H1 (cell line): ENCODE measurements around the gene ADAMTS13. TPM values are rescaled to one million over a fixed set of nuclear protein-coding genes. Genes with fewer than 3 reads are reported as not detected.

Experiments
- CTCF ChIA-PET: fragments of 300-600 bp; sonication (Branson Sonifier 250); formaldehyde crosslinking; loops from one replicate; lab custom pipeline; 2021; ENCODE audit not compliant: partially characterized antibody; lab: Charles Lee
- POLR2A ChIA-PET: fragments of 300-600 bp; sonication (Branson Sonifier 250); formaldehyde crosslinking; loops from one replicate; lab custom pipeline; 2021; ENCODE audit warnings: inconsistent platforms; ENCODE audit not compliant: partially characterized antibody; lab: Charles Lee
- DNase-seq, 2 experiments: peaks; one replicate each; pipeline versions ENCODE4 v3.0.0 to v3.0.0-alpha.2; 2010 to 2022; ENCODE audit warnings: low spot score in 2 of 2, low read depth in 1 of 2, mixed read lengths in 1 of 2
- FAIRE-seq: peaks from 2 replicates; lab custom pipeline; 2011; peaks lifted over from hg19 to GRCh38; lab: Jason Lieb, UNC
- H2AFZ ChIP-seq: 2 replicates; pipeline ENCODE4 v1.8.1; 2012; ENCODE audit warnings: low read length, inconsistent platforms
- H2AK5ac ChIP-seq: 2 replicates; pipeline ENCODE4 v1.6.1; 2013; ENCODE audit warnings: low read depth, low read length
- H2BK120ac ChIP-seq: replicated peaks from 2 replicates; pipeline ENCODE3; 2013; ENCODE audit warnings: low read depth, low read length, inconsistent platforms
- H2BK12ac ChIP-seq: 2 replicates; pipeline ENCODE4 v1.6.1; 2013; ENCODE audit warnings: low read depth, low read length
- H2BK15ac ChIP-seq: 2 replicates; pipeline ENCODE4 v1.6.1; 2013; ENCODE audit warnings: low read length
- H2BK20ac ChIP-seq: 2 replicates; pipeline ENCODE4 v1.6.1; 2013; ENCODE audit warnings: low read length
- H2BK5ac ChIP-seq: 2 replicates; pipeline ENCODE4 v1.6.1; 2013; ENCODE audit warnings: low read depth, low read length
- H3K14ac ChIP-seq: 2 replicates; pipeline ENCODE4 v1.6.1; 2013; ENCODE audit warnings: inconsistent platforms; ENCODE audit not compliant: insufficient read length
- H3K18ac ChIP-seq: 2 replicates; pipeline ENCODE4 v1.6.1; 2013; ENCODE audit warnings: low read length; ENCODE audit errors: extremely low read depth
- H3K23ac ChIP-seq: 2 replicates; pipeline ENCODE4 v1.6.1; 2013; ENCODE audit warnings: inconsistent platforms; ENCODE audit not compliant: insufficient read length
- H3K23me2 ChIP-seq: 2 replicates; pipeline ENCODE4 v1.6.1; 2013; ENCODE audit warnings: low read depth, low read length
- H3K27ac ChIP-seq: 2 replicates; pipeline ENCODE4 v1.6.1; 2011; ENCODE audit warnings: low read depth, low read length, inconsistent platforms
- H3K27me3 ChIP-seq, 4 experiments: replicated peaks in 1 of 4; 1 replicate in 1 of 4; 2 replicates in 3 of 4; pipeline versions ENCODE4 v1.6.1 to v1.8.1; 2011 to 2013; ENCODE audit warnings: low read length in 3 of 4, mild to moderate bottlenecking in 3 of 4, inconsistent platforms in 2 of 4, mixed read lengths in 2 of 4, moderate library complexity in 1 of 4; ENCODE audit not compliant: control insufficient read depth in 3 of 4, insufficient read depth in 3 of 4; ENCODE audit errors: extremely low read depth in 1 of 4
- H3K36me3 ChIP-seq, 4 experiments: 2 replicates each; pipeline versions ENCODE4 v1.6.1 to v1.8.1; 2011 to 2013; ENCODE audit warnings: mild to moderate bottlenecking in 4 of 4, low read length in 3 of 4, moderate library complexity in 2 of 4, control low read depth in 1 of 4, inconsistent platforms in 1 of 4; ENCODE audit not compliant: insufficient read depth in 4 of 4, control insufficient read depth in 2 of 4
- H3K4ac ChIP-seq: replicated peaks from 2 replicates; pipeline ENCODE3; 2013; ENCODE audit warnings: low read length, low read depth, mixed read lengths, inconsistent platforms; ENCODE audit not compliant: insufficient read length
- H3K4me1 ChIP-seq, 4 experiments: replicated peaks in 1 of 4; 1 replicate in 1 of 4; 2 replicates in 3 of 4; pipeline versions ENCODE4 v1.6.1 to v1.8.1; 2011 to 2013; ENCODE audit warnings: low read length in 3 of 4, inconsistent platforms in 2 of 4, mixed read lengths in 1 of 4; ENCODE audit not compliant: insufficient read depth in 4 of 4, control insufficient read depth in 3 of 4
- H3K4me2 ChIP-seq, 2 experiments: 2 replicates each; pipeline versions ENCODE4 v1.6.1 to v1.8.1; 2011 to 2013; ENCODE audit warnings: low read depth in 2 of 2, low read length in 2 of 2, control low read depth in 1 of 2, inconsistent platforms in 1 of 2, mild to moderate bottlenecking in 1 of 2; ENCODE audit not compliant: insufficient read depth in 1 of 2
- H3K4me3 ChIP-seq, 4 experiments: fragments of 200-600, 300-600 bp in 1 of 4; sonication (generic), shearing (Covaris generic), sonication (Bioruptor Twin) in 1 of 4; 2 replicates each; pipeline versions ENCODE4 v1.5.1 to v1.8.1; 2011 to 2016; ENCODE audit warnings: low read length in 4 of 4, low read depth in 3 of 4, control low read depth in 2 of 4, inconsistent platforms in 2 of 4, mild to moderate bottlenecking in 2 of 4, mixed read lengths in 1 of 4, moderate library complexity in 1 of 4; ENCODE audit not compliant: insufficient read depth in 2 of 4; ENCODE audit errors: extremely low read depth in 1 of 4
- H3K56ac ChIP-seq: replicated peaks from 2 replicates; pipeline ENCODE3; 2013; ENCODE audit warnings: low read depth, mild to moderate bottlenecking, mixed read lengths, low read length, inconsistent platforms; ENCODE audit not compliant: insufficient read length
- H3K79me1 ChIP-seq: 2 replicates; pipeline ENCODE4 v1.6.1; 2013; ENCODE audit warnings: low read depth, low read length, control low read depth
- H3K79me2 ChIP-seq, 2 experiments: 2 replicates each; pipeline versions ENCODE4 v1.6.1 to v1.8.1; 2012 to 2013; ENCODE audit warnings: low read length in 2 of 2, mild to moderate bottlenecking in 2 of 2, inconsistent platforms in 1 of 2; ENCODE audit not compliant: insufficient read depth in 2 of 2, control insufficient read depth in 1 of 2
- H3K9ac ChIP-seq, 4 experiments: replicated peaks in 1 of 4; 1 replicate in 1 of 4; 2 replicates in 3 of 4; pipeline versions ENCODE4 v1.6.1 to v1.8.1; 2011 to 2013; ENCODE audit warnings: low read depth in 3 of 4, low read length in 3 of 4, control low read depth in 2 of 4, mild to moderate bottlenecking in 2 of 4, moderate library complexity in 2 of 4, inconsistent platforms in 1 of 4; ENCODE audit errors: extremely low read depth in 1 of 4
- H3K9me3 ChIP-seq, 2 experiments: 2 replicates each; pipeline versions ENCODE4 v1.6.1 to v1.8.1; 2012 to 2013; ENCODE audit warnings: mild to moderate bottlenecking in 2 of 2, moderate library complexity in 2 of 2, control low read depth in 1 of 2, inconsistent platforms in 1 of 2, low read depth in 1 of 2, low read length in 1 of 2, mixed read lengths in 1 of 2; ENCODE audit not compliant: insufficient read depth in 2 of 2
- H4K20me1 ChIP-seq, 2 experiments: replicated peaks in 1 of 2; 2 replicates each; pipeline versions ENCODE3 to v1.8.1; 2011 to 2013; ENCODE audit warnings: inconsistent platforms in 2 of 2, low read length in 2 of 2, mild to moderate bottlenecking in 1 of 2; ENCODE audit not compliant: insufficient read depth in 2 of 2, control insufficient read depth in 1 of 2
- H4K5ac ChIP-seq: 2 replicates; pipeline ENCODE4 v1.6.1; 2013; ENCODE audit warnings: low read length, low read depth, mixed read lengths, inconsistent platforms; ENCODE audit not compliant: insufficient read length
- H4K8ac ChIP-seq: 2 replicates; pipeline ENCODE4 v1.8.0; 2013; ENCODE audit warnings: mild to moderate bottlenecking, moderate library complexity, low read length, inconsistent platforms; ENCODE audit not compliant: insufficient read depth; ENCODE audit errors: extremely low read depth
- H4K91ac ChIP-seq: replicated peaks from 2 replicates; pipeline ENCODE3; 2013; ENCODE audit warnings: low read length, mixed read lengths, inconsistent platforms; ENCODE audit not compliant: insufficient read length
- CBX5 ChIP-seq: fragments of 300-800, 300-1000 bp; sonication (generic); IDR thresholded peaks from 2 replicates; pipeline ENCODE4 v1.7.1; 2016; ENCODE audit warnings: antibody characterized with exemption, low read length, low read depth
- CTCF ChIP-seq, 3 experiments: IDR thresholded peaks; 1 replicate in 2 of 3; 2 replicates in 1 of 3; pipeline versions ENCODE4 v1.5.1 to v1.6.1; 2011; ENCODE audit warnings: low read length in 3 of 3, mild to moderate bottlenecking in 3 of 3, inconsistent platforms in 2 of 3, low read depth in 1 of 3, moderate library complexity in 1 of 3; ENCODE audit not compliant: insufficient read depth in 1 of 3; ENCODE audit errors: control extremely low read depth in 1 of 3
- EZH2 ChIP-seq: fragments of 200-600 bp; sonication (generic); IDR thresholded peaks from 2 replicates; pipeline ENCODE4 v1.7.1; 2012; ENCODE audit warnings: low read depth, mild to moderate bottlenecking, moderate library complexity, low read length, inconsistent platforms; ENCODE audit not compliant: severe bottlenecking
- NANOG ChIP-seq: IDR thresholded peaks from 2 replicates; pipeline ENCODE4 v1.6.1; 2011; ENCODE audit warnings: low read length, low read depth, mild to moderate bottlenecking, inconsistent platforms; ENCODE audit not compliant: insufficient read depth, poor library complexity, severe bottlenecking
- POU5F1 ChIP-seq: IDR thresholded peaks from 2 replicates; pipeline ENCODE4 v1.6.1; 2011; ENCODE audit warnings: low read depth, mild to moderate bottlenecking, low read length, moderate library complexity
- RAD21 ChIP-seq, 2 experiments: IDR thresholded peaks in 1 of 2; conservative IDR thresholded peaks in 1 of 2; 2 replicates each; pipeline ENCODE4 v1.6.1; 2011; ENCODE audit warnings: low read depth in 2 of 2, low read length in 2 of 2, improper control_type of control experiment in 1 of 2, inconsistent platforms in 1 of 2, mild to moderate bottlenecking in 1 of 2, moderate library complexity in 1 of 2
- SP4 ChIP-seq: IDR thresholded peaks from 2 replicates; pipeline ENCODE4 v1.6.1; 2012; ENCODE audit warnings: low read length, inconsistent platforms
- SUZ12 ChIP-seq: fragments of 200-600 bp; sonication (generic); IDR thresholded peaks from 2 replicates; pipeline ENCODE4 v1.6.1; 2012; ENCODE audit warnings: mild to moderate bottlenecking, inconsistent platforms, low read length, moderate library complexity, mixed read lengths
- WGBS, 2 experiments: shearing (Covaris generic) in 1 of 2; methylation state at CpG; one replicate each; pipeline versions ENCODE4 v1.1.6 to v1.1.7; 2013 to 2015; ENCODE audit warnings: low lambda C conversion rate in 2 of 2, mixed read lengths in 2 of 2, inconsistent platforms in 1 of 2, low coverage in 1 of 2, missing lambda C conversion rate in 1 of 2; ENCODE audit not compliant: insufficient replicate concordance in 2 of 2, insufficient coverage in 1 of 2, insufficient read length in 1 of 2; ENCODE audit errors: extremely low coverage in 1 of 2, missing lambda C conversion rate in 1 of 2; 5-methylcytosine and 5-hydroxymethylcytosine counted together
- polyA plus RNA-seq, 7 experiments: library from polyadenylated mRNA; depleted of rRNA in 3 of 7; stranded (reverse) in 5 of 7; unstranded in 2 of 7; fragments of >200 nt in 5 of 7; fragments of 200-250 nt in 2 of 7; gene quantifications; 1 replicate in 5 of 7; 2 replicates in 1 of 7; 4 replicates in 1 of 7; pipeline versions ENCODE4 v1.2.1 to v1.2.3, GENCODE V29; 2011 to 2013; ENCODE audit warnings: missing spikeins in 2 of 7, mixed read lengths in 2 of 7
- total RNA-seq: library from RNA; stranded (reverse); fragmentation: NEBNext Ultra II Directional; extraction: Animal tissue kit (Norgen Biotek cat#: 25700); gene quantifications from 2 replicates; pipeline ENCODE4 v1.2.1, GENCODE V29; 2021
- TF ChIP-seq, protein P1 (sequence below): IDR thresholded peaks from 2 replicates; pipeline ENCODE4 v1.6.1; 2012; ENCODE audit warnings: inconsistent platforms

Gene ADAMTS13
- total and polyA plus RNA-seq, 2 of the 8 experiments (the other 6 are each of a cell fraction or from before 2014, with no cell fraction given): 4.4 to 5.8 TPM

- Histone ChIP-seq H4K91ac (no peak overlapping the region), H3K9ac (no peak overlapping the region), H4K8ac (no peak overlapping the region), H3K23ac (no peak overlapping the region), H3K27ac (no peak overlapping the region), H3K36me3 (no peaks in the 10 kb centered on the region), H3K27me3 (no peaks in the 10 kb centered on the region), H4K20me1 (peaks cover 0 to 2% of the 10 kb centered on the region in 2 experiments), H3K18ac (no peak overlapping the region), H3K56ac (no peak overlapping the region), H3K4ac (no peak overlapping the region), H3K23me2 (no peaks in the 10 kb centered on the region), H2BK120ac (no peak overlapping the region), H3K14ac (no peak overlapping the region), H3K4me3 (no peak overlapping the region), H4K5ac (no peak overlapping the region), H2BK20ac (no peak overlapping the region), H3K9me3 (no peaks in the 10 kb centered on the region), H3K4me1 (no peaks in the 10 kb centered on the region), H3K4me2 (no peak overlapping the region), H2AK5ac (no peak overlapping the region), H2BK5ac (no peak overlapping the region), H3K79me2 (no peaks in the 10 kb centered on the region), H3K79me1 (no peaks in the 10 kb centered on the region), H2BK15ac (no peak overlapping the region), H2BK12ac (no peak overlapping the region), H2AFZ (no peak overlapping the region)
- 71% methylated on average over 4 of the region's 4 CpGs; no CpG with 5 or more reads in 1 of the 2 experiments for WGBS, 2 experiments
- ChIA-PET CTCF (interaction anchor here (0.6 to 1.9 kb wide), 5 partner anchors 13 to 51 kb away, joined by 3 to 5 read pairs (median 3); no protein-coding TSS in a partner anchor), POLR2A (interaction anchor here (1.2 to 2.9 kb wide), 2 partner anchors 78 to 87 kb away, joined by 3 to 7 read pairs; no protein-coding TSS in a partner anchor)
- FAIRE-seq (no peak), DNase-seq (no peak)
- no peak for TF ChIP-seq SUZ12
- TF ChIP-seq SP4: no peak
- TF ChIP-seq CBX5: no peak
- TF ChIP-seq POU5F1: no peak
- TF ChIP-seq CTCF (IDR thresholded peaks at IDR 0.05; ENCODE audit: control extremely low read depth in 1 of 3, insufficient read depth in 1 of 3, low read depth in 1 of 3, low read length in 3 of 3): no peak
- no peak for TF ChIP-seq NANOG
- TF ChIP-seq, protein P1, sequence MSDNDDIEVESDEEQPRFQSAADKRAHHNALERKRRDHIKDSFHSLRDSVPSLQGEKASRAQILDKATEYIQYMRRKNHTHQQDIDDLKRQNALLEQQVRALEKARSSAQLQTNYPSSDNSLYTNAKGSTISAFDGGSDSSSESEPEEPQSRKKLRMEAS: no peak
- TF ChIP-seq RAD21 (IDR thresholded peaks at IDR 0.05 in 1 of 2, conservative IDR thresholded peaks at IDR 0.05 in 1 of 2; ENCODE audit: low read depth in 2 of 2, low read length in 2 of 2): no peak
- no peak for TF ChIP-seq EZH2
These were observed 17.2 kb downstream of the ADAMTS13 start for GRCh38 chr9:133439337-133439736.
